ENCODE results near the gene LRRFIP2.
"Not testable (repeated sequence)": the region's sequence is repeated elsewhere in the genome, so short reads cannot be mapped to it uniquely, and the experiment has no call there.

The LRRFIP2 gene

DNA sequence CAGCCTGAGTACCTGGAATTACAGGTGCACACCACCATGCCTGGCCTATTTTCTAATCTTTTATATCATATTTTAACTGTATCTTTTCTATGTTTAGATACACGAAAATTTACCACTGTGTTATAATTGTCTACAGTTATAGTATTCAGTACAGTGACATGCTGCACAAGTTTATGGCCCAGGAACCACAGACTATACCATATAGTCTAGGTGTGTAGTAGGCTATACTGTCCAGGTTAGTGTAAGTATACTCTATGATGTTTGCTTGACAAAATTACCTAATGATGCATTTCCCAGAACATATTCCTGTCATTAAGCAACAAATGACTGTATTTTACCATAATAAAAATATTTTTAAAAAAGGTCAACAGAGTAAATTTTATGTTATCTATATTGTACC lies 5.5 kb downstream of the LRRFIP2 start:
- ATAC-seq: no peak
- H3K27me3 Mint-ChIP-seq: no peaks in the 10 kb centered on the region
- peaks cover 48% of the 10 kb centered on the region for H3K36me3 Mint-ChIP-seq
- H3K4me3 Mint-ChIP-seq: no peak overlapping the region
- H3K27ac Mint-ChIP-seq: no peak overlapping the region
- peaks cover 12% of the 10 kb centered on the region for H3K4me1 Mint-ChIP-seq
- no peaks in the 10 kb centered on the region for H3K9me3 Mint-ChIP-seq

DNA sequence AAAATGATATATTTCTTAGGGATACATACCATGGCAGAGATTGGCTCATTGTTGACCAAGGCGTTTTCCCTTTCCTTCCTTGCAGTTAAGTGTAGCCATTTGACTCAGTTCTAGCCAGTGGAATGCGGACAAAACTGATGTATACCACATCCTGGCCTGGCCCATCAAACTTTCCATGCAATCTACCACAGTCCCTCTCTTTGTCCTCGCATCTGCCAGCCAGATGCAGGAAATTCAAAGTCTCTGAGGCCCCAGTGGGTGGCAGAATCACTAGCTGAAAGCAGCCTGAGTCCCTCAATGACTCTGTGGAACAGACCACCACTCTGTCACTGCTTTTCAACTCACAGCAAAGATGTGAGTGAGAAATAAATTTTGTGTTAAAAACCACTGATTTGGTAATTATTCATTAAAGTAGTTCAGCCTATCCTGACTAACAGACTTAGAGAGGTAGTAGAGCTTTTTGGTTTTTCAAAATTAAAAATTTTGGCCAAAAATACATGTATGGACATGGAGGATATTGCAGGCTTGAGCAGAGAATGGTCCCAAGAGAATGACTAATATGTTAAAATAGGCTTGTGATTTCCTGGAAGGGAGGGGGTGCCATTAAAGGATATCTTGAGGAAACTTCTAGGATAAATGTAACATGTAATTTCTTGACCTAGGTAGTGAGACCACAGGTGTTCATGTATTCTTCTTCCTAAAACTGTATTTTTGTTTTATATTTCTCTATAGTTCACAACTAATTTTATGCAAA lies 10.9 kb downstream of the LRRFIP2 start:
- no peak overlapping the region for H3K4me3 Mint-ChIP-seq
- peak overlapping the region; percentile 72 for H3K27ac Mint-ChIP-seq

DNA sequence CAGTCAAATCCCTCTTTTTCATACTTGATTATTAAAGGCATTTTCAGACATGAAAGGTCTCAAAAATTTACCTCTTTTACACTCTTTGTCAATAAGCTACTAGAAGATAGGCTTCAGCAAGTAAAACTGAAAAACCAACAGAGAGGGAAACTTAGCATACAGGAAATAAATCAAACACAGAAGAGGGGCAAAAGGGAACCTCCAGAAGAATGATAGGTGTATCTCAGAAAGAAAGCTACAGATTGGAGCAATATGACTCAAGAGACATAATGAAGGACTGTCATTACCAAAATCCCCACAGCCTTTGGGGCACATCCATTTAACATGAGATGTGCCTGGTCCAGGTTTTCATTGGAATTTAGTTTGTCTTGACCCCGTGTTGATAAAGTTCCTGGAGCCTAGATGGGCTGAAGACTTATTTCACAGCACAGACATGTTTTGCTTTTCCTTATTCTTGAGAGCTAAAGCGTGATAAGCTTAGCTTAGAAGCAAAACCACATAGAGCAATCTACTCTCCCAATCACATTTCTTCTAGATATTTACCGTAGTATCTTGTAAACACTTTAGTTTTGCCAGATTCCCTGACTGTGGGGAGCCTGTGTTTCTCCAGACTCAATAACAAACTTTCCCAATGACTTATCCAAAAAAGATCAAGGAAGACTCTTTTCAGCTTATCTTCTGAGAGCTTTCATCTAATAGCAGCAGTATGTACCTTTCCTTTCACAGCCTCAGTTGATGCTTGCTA lies 11.7 kb downstream of the LRRFIP2 start:
- no peak for ATAC-seq
- Mint-ChIP-seq H3K4me1 (peaks cover 28% of the 10 kb centered on the region), H3K4me3 (no peak overlapping the region), H3K27me3 (no peaks in the 10 kb centered on the region), H3K9me3 (no peaks in the 10 kb centered on the region), H3K36me3 (peaks cover 51% of the 10 kb centered on the region), H3K27ac (peak overlapping the region; percentile 72)

More for the DNA sequence above, 10.9 kb downstream of the LRRFIP2 start:
- Mint-ChIP-seq H3K27me3 (no peaks in the 10 kb centered on the region), H3K36me3 (peaks cover 56% of the 10 kb centered on the region), H3K9me3 (no peaks in the 10 kb centered on the region), H3K4me1 (peaks cover 32% of the 10 kb centered on the region)
- peak; percentile 58 for ATAC-seq

DNA sequence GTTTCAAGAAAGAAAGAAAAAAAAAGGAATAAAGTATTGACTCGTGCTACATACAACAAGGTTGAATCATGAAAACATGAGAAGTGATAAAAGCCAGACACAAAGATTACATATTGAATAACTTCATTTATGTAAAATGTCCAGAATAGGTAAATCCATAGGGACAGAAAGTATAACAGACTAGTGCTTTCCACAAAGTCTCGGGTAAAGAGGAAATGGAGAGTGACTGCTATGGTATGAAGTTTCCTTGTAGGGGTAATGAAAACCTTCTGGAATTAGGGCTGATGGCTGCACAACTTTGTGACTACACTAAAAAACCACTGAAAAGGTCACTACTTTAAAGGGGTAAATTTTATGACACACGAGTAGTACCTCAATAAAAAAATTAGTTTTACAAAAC lies 13.0 kb downstream of the LRRFIP2 start:
- Mint-ChIP-seq H3K27me3 (no peaks in the 10 kb centered on the region), H3K36me3 (peaks cover 45% of the 10 kb centered on the region), H3K27ac (peak overlapping the region; percentile 37), H3K4me3 (no peak overlapping the region), H3K9me3 (no peaks in the 10 kb centered on the region), H3K4me1 (peaks cover 35% of the 10 kb centered on the region)
- no peak for ATAC-seq

DNA sequence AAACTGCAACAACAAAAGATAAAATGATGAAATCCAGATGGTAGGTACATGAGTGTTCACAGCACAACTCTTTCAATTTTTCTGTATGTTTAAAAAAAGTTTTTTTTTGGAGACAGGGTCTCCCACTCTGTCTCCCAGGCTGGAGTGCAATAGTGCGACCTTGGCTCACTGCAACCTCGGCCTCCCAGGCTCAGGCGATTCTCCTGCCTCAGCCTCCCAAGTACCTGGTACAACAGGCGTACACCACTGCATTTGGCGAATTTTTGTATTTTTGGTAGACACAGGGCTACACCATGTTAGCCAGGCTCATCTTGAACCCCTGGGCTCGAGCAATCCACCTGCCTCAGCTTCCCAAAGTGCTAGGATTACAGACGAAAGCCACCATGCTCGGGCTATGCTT lies 18.6 kb downstream of the LRRFIP2 start:
- Mint-ChIP-seq H3K36me3 (peaks cover 44% of the 10 kb centered on the region), H3K27me3 (no peaks in the 10 kb centered on the region), H3K4me3 (no peak overlapping the region), H3K27ac (no peak overlapping the region), H3K9me3 (no peaks in the 10 kb centered on the region), H3K4me1 (peaks cover 11% of the 10 kb centered on the region)
- ATAC-seq: no peak

DNA sequence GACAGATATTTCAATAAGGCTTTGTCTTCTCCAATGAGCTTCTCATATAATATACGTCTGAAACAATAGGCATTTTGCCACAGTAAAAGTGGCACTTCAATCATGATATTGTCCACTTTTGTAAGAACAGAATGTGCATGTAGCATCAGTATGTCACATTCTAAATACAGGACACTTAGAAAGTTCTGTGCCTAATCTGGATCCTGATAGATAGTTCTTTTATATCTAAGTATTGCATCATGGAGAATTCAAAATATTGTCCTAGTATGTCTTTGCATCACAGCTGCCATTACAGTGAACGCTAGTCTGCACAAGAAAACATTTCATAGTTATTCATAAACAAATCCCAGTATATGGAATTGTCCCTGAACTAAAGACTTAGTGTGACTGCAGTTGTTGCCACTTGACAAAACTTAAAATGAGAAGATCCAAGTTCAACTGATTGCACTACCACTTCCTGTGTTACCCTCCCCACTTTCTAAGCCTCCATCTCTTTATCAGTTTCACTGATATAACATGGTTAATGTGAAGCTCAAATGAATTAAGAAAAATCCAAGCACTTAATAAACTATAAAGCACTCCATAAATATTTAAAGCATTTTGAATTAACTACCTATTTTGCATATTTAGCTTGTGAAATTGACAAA lies 19.6 kb downstream of the LRRFIP2 start:
- peaks cover 39% of the 10 kb centered on the region for H3K36me3 Mint-ChIP-seq
- H3K4me3 Mint-ChIP-seq: no peak overlapping the region
- H3K4me1 Mint-ChIP-seq: peaks cover 11% of the 10 kb centered on the region
- no peaks in the 10 kb centered on the region for H3K27me3 Mint-ChIP-seq
- no peaks in the 10 kb centered on the region for H3K9me3 Mint-ChIP-seq
- ATAC-seq: no peak
- no peak overlapping the region for H3K27ac Mint-ChIP-seq

DNA sequence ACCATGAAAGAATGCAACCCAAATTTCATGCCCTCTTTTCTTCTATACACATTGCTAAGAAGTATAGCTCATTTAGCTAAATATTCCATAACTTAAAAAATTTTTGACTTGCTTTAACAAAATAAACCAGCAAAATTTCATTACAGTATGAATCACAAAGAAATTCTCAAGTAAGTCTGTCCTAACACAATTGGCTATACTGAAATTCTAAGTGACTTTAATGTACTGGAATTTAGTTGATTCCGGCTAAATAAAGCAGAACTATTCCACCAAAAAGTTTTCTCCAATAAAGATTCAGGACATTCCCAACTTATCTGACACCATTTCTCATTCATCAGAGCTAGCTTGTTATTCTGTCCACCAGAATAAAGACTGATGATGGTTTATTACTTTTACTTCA lies 23.8 kb downstream of the LRRFIP2 start:
- H3K27me3 Mint-ChIP-seq: no peaks in the 10 kb centered on the region
- no peak overlapping the region for H3K27ac Mint-ChIP-seq

DNA sequence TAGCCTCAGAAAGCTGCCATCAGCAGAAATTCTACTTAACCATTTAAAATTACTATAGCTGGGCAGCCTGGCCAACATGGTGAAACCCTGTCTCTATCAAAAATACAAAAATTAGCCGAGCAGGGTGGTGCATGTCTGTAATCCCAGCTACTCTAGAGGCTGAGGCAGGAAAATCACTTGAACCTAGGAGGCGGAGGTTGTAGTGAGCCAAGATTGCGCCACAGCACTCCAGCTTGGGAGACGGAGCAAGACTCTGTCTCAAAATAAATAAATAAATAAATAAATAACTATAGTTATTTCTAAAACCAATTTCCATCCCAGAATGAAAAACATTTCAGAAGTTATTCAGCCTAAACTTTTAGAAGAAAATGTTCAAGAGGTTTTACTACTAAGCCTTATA lies 25.1 kb downstream of the LRRFIP2 start:
- no peaks in the 10 kb centered on the region for H3K9me3 Mint-ChIP-seq
- H3K4me3 Mint-ChIP-seq: no peak overlapping the region
- no peaks in the 10 kb centered on the region for H3K27me3 Mint-ChIP-seq
- H3K27ac Mint-ChIP-seq: no peak overlapping the region
- H3K4me1 Mint-ChIP-seq: peaks cover 28% of the 10 kb centered on the region
- ATAC-seq: no peak
- H3K36me3 Mint-ChIP-seq: peaks cover 51% of the 10 kb centered on the region

More for the DNA sequence above, 23.8 kb downstream of the LRRFIP2 start:
- peaks cover 47% of the 10 kb centered on the region for H3K36me3 Mint-ChIP-seq
- ATAC-seq: no peak
- H3K9me3 Mint-ChIP-seq: no peaks in the 10 kb centered on the region
- no peak overlapping the region for H3K4me3 Mint-ChIP-seq
- peaks cover 17% of the 10 kb centered on the region for H3K4me1 Mint-ChIP-seq

DNA sequence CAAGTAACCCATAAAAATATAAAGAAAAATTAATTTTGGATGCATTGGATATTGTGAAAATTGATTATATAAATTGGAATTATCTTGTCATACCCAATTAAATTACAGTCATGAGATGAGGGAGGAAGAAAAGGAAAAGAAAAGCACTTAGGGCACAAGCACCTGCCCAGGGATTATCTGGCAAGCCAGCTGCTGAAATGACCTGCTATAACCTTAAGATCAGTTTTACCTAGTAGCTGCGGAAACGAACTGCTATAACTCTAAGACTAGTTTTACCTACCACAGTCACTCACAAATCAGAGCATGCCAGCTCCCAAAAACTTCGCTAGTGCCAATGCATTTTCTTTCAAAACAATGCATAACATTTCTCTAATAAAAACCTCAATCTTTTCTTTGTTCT lies 26.2 kb downstream of the LRRFIP2 start:
- Mint-ChIP-seq H3K36me3 (peaks cover 53% of the 10 kb centered on the region), H3K27ac (no peak overlapping the region), H3K4me3 (no peak overlapping the region), H3K9me3 (no peaks in the 10 kb centered on the region), H3K27me3 (no peaks in the 10 kb centered on the region), H3K4me1 (peaks cover 24% of the 10 kb centered on the region)
- no peak for ATAC-seq

DNA sequence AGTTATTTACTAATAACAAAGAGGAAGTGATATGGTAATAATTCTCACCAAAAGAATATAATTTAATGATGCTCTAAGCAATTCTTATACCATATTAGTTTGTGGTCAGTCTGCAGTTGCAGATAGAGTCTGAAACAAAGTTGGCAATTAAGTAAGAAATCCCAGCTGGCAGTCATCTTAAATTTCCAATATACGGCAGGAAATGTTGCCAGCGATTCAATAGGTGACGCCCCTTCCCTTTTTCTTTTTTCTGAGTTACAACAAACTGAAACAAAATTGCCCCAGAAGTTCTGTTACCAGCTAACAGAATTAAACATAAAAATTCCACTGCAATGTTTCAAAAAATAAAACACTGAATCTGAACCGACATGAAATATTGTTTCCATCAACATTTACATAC lies 26.7 kb downstream of the LRRFIP2 start:
- no peak for ATAC-seq
- Mint-ChIP-seq H3K4me3 (no peak overlapping the region), H3K27me3 (no peaks in the 10 kb centered on the region), H3K27ac (no peak overlapping the region), H3K4me1 (peaks cover 24% of the 10 kb centered on the region), H3K36me3 (peaks cover 52% of the 10 kb centered on the region), H3K9me3 (no peaks in the 10 kb centered on the region)

DNA sequence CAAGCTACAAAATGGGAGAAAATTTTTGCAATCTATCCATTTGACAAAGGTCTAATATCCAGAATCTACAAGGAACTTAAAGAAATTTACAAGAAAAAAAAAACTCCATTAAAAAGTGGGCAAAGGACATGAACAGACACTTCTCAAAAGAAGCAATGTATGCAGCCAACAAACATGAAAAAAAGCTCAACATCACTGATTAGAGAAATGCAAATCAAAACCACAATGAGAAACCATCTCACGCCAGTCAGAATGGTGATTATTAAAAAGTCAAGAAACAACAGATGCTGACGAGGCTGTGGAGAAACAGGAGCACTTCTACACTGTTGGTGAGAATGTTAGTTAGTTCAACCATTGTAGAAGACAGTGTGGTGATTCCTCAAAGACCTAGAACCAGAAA lies 27.5 kb downstream of the LRRFIP2 start:
- H3K4me1 Mint-ChIP-seq: peaks cover 24% of the 10 kb centered on the region
- H3K27ac Mint-ChIP-seq, ATAC-seq, H3K27me3 Mint-ChIP-seq, H3K4me3 Mint-ChIP-seq, H3K9me3 Mint-ChIP-seq: not testable (repeated sequence)
- H3K36me3 Mint-ChIP-seq: peaks cover 49% of the 10 kb centered on the region

DNA sequence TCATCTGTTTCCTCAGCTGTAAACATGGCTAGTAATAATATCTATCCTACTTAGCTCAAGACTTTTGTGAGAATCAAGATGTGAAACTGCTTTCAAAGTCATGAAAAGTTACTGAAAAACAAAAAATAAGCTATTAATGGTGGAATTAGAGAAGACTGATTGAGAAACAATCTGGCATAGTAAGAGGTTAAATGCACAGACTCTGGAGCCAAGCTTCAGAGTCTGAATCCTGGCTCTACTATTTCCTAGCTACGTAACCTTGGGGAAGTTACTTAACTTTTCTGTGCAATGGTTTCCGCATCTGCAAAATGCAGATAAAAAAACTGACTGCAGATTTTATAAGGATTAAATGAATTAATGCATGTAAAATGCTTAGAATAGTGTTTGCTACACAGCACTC lies 28.8 kb downstream of the LRRFIP2 start:
- H3K36me3 Mint-ChIP-seq: peaks cover 40% of the 10 kb centered on the region
- H3K4me1 Mint-ChIP-seq: peaks cover 24% of the 10 kb centered on the region
- no peak overlapping the region for H3K27ac Mint-ChIP-seq
- ATAC-seq: no peak
- no peak overlapping the region for H3K4me3 Mint-ChIP-seq
- no peaks in the 10 kb centered on the region for H3K9me3 Mint-ChIP-seq
- H3K27me3 Mint-ChIP-seq: no peaks in the 10 kb centered on the region

DNA sequence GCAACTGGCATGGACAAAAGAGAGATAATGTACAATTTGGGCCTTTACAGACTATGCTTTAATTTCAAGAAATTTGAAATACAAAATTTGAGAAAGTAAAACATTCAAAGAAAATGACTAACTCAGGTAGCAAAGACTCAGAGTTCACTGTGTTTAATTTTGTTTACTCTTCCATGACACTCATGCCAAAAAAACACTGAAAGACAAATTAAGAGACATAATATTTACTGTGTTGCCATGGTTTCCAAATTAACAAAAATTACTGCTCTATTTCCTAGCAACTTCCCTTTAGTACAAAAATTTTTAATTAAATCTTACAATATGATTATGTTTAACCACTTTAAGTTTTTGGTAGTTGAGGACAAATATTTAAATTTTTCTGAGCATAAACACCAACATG lies 29.6 kb downstream of the LRRFIP2 start:
- ATAC-seq: no peak
- Mint-ChIP-seq H3K4me1 (peaks cover 24% of the 10 kb centered on the region), H3K27me3 (no peaks in the 10 kb centered on the region), H3K27ac (no peak overlapping the region), H3K36me3 (peaks cover 38% of the 10 kb centered on the region), H3K9me3 (no peaks in the 10 kb centered on the region), H3K4me3 (no peak overlapping the region)

DNA sequence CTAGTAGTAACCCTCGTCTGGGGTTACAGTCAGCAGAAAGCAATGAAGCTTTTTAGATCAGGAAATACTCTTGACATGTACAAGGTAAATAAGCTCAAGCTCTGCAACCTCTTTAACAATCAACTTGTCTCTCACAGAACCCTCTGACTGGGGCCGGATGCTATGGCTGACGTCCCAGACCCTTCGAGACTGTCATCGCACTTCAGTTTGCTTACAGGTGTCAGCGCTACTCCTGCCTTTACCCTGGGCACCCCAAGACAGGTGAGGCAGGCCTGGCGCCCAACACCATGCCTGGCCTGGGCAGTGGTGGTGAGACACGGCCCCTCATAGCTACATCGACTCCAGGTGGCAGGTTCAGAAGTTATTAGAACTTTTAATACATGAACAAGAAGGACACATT lies 30.6 kb downstream of the LRRFIP2 start:
- no peaks in the 10 kb centered on the region for H3K27me3 Mint-ChIP-seq
- peaks cover 24% of the 10 kb centered on the region for H3K4me1 Mint-ChIP-seq
- no peak for ATAC-seq
- H3K9me3 Mint-ChIP-seq: no peaks in the 10 kb centered on the region
- peaks cover 38% of the 10 kb centered on the region for H3K36me3 Mint-ChIP-seq
- no peak overlapping the region for H3K27ac Mint-ChIP-seq
- H3K4me3 Mint-ChIP-seq: no peak overlapping the region

DNA sequence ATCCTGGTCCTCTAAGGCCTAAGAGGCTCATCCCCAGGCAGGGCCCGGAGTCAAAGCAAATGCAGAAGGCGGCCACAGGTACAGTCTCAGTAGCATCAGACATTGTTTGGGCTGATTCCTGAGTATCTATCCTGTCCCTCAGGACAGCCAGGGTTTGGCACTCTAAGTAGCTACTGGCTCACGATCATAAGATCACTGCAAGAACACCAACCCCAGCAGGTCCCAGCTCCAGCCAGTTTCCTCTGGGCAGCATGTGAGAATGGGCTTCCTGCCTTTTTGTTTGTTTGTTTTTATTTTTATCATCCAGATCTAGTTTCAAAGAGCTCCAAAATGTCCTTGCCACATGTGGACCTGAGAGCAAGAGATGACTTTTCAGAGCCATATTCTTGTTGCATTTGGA lies 32.7 kb downstream of the LRRFIP2 start:
- no peaks in the 10 kb centered on the region for H3K27me3 Mint-ChIP-seq
- no peak overlapping the region for H3K4me3 Mint-ChIP-seq
- H3K27ac Mint-ChIP-seq: no peak overlapping the region
- no peak for ATAC-seq
- no peaks in the 10 kb centered on the region for H3K9me3 Mint-ChIP-seq
- H3K36me3 Mint-ChIP-seq: peaks cover 34% of the 10 kb centered on the region
- H3K4me1 Mint-ChIP-seq: peaks cover 29% of the 10 kb centered on the region
